CD1c-positive myeloid dendritic cell (primary cell): ENCODE measurements around the gene IGFBP5.

ENCODE experiments used
- DNase-seq: peaks from one replicate; pipeline ENCODE4 v3.0.0-alpha.2; 2016; ENCODE audit errors: extremely low spot score

Gene IGFBP5

DNA sequence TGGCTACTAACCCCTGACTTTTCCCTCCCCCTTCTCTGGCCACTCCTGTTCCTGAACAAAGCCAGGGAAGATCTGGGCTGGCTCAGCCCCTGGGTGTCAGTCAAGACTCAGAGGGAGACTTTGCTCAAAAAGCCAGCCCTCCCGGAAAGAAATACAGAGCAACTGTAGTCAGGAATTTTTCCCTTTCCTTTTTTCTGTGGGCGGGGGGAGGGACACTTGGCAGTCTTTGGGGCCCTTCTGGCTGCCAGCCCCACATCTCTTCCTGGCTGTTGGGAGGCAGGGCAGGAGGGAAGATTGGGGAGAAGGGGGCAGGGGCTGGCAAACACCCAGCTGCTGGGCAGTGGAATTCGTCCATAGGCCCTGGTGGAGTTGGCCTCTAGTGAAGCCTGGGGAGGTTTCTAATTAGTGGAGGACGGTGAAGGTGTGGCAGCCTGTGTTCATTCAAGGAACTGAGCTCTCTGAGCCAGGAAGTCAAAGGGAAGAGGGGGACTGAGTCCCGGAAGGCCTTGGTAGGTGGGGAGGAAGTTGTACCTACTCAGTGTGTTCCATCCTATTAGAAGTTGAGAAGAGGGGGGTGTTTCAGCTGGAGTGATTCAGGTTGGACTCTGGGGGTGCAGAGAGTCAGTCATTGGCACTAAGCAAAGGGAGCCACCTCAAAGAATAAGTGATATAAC lies 51.2 kb downstream of the IGFBP5 start:
- no peak for DNase-seq

DNA sequence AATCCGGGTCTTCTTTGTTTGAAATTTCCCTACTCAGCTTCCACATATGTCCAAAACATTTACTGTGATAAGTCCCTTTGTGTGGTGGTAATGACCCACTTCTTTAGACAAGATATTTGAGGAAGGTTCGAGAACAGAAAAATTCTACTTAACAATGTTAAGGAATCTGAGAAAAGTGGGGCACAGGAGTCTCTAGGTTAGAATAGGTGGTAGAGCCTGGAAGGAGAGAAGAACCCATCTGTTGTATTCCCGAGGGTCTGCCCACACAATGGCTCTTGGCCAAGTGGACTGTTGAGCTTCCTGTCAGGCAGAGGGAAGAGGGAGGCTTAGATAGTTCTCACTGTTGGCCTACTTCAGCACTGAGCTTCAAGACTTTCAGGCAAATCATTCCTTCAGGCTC lies 57.9 kb downstream of the IGFBP5 start:
- no peak for DNase-seq

DNA sequence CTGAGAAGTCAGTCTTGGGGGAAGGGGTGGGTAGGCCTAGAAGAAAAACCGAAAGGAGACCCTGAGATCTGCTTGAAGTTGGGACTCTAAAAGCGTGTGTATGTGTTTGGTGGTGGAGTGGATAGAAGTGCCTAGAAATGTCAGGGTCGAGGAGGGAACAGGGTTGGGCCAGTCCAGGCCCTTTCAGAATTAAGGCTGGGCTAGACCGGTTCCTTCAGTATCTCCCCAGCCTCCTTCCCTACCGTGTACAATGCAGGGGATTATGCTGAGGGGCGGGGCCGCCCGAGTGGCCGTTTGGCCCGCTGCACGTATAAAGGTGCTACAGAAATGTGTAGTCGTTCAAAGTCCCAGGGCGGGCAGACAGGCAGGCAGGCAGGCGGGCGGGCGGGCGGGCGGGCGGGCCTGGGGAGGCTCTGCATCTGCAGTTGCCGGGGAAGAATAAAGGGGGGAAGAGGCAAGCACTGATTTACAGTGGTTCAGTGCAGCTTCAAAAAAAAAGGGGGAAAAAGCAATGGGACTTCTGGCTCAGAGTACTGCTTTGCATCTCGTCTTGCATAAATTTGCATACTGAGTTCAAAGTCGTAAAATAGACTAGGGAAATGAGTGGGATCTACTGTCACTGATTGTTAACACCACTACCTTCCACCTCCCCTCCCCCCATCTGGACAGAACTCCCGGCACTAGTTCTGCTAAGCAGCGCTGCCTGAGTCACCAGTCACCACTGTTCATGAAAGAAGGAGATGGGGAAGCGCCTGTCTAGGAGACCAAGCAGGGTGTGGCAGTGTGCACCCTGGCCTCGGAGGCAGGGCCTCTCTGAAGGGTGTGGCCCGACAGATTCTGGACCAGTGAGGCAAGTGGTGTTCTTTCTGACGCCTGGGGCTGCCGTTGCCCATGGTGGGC lies 58.5 kb downstream of the IGFBP5 start:
- peak; percentile 69 for DNase-seq

DNA sequence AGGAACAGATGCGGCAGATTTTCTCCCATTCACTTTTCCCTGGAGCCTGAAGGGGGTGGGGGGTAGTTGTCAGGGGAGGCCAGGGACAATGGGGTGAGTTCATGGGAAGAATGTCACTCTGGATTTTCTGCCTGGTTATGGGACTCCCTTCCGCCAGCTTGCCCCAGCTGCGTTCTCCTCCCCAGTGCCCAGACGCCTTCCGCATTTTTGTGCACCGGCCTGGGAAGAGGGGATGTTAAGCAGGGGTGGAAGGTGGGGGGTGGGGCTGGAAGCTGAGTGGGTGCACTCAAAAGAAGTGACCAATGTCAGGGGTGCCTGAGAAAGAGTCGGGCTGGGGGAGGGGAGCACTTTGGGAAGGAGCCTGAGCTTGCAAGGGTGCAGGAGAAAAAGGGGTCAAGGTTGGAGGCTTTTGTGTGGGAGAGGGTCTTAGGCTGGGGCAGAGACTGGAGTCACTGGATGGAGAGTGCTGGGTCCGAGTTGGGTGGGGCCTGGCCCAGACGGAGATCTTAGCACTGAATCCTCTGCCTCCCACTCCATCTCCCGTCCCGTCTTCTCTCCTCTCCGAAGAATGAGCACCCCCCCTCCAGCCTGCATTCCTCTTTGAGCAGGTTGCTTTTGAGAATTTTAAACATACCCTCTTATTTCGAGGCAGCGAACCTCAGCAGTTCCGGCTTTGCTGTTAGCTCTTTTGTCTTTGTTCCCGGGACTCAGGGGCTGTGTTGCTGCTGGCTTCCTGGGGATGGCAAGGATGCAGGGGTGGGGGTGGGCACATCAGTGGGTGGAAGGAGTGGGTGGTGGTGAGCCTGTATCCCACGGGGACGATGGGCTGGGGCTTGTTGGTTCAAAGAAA lies 59.4 kb downstream of the IGFBP5 start:
- no peak for DNase-seq

DNA sequence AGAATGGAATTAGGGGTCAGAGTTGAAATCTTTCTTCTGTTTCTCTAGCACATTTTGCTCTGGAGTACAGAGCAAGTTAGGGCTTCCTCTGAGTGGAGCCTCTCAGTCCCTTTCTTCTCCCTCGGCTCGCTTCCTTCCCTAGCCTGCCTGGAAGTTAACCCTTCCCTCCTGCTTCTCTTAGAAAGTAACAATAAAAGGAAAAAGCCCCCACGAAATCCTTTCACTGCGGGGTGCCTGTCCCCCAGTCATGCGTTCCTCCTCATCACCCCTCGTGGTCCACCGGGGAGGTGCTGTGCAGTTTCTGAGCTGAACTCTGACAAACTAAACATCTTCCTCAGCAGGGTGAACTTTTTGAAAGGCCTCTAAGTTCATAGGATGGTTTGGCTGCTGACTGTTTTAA lies 60.2 kb downstream of the IGFBP5 start:
- DNase-seq = no peak

DNA sequence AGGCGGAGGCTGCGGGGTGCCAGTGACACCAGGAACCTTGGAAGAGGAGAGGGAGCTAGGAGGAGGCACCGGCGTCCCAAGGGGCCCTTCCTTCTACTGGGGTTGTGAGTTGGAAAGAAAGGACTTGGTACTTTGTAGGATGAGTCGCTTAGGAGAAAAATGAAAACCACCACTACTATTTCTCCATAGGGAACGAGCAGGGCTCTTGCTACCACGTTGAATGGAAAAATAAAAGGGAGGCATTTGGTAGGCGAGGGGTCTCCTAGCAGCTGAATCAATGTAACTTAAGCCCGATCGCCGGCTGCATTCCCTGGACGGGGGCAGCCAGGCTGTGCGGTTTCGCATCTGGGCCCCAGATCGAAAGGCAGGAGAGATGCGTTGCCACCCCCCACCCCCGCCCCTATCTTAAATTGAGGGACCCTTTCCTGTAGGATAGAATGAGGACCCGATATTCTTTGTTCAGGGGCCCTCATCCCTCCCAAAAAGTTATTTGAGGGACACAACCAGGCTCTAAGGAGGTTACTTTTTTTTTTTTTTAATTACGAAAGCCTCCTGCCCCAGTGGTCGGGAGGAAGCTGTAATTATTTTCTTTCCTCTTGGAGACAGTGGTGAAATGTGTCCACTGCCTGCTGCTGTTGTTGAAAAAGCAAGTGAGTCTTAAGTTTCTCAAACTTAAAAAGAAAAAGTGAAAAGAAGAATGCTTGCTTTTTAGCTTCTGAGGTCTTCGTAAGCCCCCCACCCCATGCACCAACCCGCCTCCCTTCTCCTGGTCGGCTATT lies 60.8 kb downstream of the IGFBP5 start:
- DNase-seq = no peak

DNA sequence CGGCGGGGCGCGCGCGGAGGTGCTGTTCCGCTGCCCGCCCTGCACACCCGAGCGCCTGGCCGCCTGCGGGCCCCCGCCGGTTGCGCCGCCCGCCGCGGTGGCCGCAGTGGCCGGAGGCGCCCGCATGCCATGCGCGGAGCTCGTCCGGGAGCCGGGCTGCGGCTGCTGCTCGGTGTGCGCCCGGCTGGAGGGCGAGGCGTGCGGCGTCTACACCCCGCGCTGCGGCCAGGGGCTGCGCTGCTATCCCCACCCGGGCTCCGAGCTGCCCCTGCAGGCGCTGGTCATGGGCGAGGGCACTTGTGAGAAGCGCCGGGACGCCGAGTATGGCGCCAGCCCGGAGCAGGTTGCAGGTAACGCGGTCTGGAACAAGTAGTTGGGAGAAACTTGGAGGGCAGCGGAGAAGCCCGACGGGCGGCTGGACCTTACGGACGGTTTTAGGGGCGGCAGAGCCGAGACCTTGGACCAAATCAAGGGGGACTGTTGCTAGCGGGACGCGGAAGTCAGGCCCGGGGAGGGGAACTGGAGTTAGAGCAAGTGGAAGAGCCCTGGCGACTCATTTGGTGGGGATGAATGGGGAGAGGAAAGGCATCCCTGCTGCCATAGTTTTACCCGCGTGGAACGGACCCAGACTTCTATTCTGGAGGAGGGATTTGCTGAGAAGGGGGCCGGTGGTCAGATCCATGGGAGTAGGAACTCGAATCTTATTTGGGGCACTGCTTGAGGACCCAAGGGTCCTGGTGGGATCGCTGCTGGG lies 61.6 kb downstream of the IGFBP5 start:
- DNase-seq = no peak

DNA sequence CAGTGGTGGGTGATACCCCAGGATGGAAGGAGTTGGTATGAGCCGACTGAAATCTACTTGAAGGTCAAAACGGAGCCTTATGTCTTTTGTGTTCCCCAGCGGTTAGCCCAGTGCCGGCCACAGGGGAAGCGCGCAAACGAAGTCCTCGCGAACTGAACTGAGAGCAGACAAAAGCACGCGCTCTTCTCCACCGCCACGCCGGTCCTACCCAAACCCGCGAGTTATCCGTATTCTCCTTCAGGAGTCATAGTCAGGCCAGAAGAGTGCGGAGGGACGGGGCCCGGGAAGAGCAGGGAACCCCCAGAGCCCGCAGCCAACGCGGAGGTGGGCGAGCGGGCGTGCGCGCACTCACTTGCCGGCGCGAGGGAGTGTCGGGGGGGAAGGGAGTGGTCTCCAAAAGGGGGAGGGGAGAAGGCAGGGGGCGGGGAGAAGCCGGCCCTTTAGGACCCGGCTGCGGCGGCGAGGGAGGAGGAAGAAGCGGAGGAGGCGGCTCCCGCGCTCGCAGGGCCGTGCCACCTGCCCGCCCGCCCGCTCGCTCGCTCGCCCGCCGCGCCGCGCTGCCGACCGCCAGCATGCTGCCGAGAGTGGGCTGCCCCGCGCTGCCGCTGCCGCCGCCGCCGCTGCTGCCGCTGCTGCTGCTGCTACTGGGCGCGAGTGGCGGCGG lies 62.3 kb downstream of the IGFBP5 start, which contains the start of gene IGFBP2:
Gene IGFBP2 (plus strand): TSS at position 469 of the 664 bp plus-strand sequence. CDS start 104 bp downstream, at position 573.
- peak; percentile 16 for DNase-seq

DNA sequence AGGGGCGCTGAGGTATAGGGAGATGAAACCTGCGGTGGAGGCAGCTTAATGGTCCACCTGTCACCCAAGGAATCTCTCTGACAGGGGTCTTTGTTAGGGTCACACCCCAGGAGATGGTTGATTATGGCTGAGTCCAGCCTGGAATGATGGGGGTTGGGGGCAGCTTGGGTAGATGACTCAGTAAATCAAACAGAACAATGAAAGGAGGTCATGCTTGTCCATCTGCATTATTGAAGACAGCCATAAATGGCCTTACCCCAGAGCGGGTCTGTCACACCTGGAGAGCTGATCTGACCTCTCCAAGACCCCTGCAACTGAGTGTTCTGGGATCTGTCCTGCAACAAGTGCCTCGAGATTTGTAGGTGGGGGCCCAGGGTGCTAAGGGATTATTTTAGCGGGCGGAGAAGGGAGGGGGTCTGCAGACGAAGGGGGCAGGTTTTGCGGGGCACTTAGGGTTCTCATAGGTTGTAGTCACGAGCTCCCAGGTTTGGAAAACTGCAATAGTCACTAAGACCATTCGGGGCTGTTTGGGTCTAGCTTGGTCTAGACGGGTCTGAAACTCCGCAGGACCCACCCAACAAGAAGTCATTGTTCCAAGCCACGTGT lies 62.9 kb downstream of the IGFBP5 start:
- no peak for DNase-seq

DNA sequence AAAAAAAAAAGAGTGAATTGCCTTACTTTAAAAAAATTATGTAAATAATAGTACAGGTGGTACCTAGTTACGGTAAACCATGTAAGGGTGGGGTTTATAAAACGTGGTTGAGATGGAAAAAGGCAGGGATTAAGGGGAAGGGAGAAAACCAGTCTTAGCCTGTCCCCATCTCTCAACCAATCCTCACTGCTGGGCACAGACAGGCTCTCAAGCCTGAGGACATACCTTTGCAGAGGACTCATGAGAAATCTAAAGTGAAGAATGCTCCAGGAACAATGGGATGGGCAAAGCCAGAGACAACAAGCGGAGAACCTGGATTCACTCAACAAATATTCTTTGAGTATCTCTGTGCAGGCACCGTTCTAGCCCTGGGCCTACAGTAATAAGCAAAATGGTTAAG lies 65.6 kb downstream of the IGFBP5 start:
- no peak for DNase-seq

DNA sequence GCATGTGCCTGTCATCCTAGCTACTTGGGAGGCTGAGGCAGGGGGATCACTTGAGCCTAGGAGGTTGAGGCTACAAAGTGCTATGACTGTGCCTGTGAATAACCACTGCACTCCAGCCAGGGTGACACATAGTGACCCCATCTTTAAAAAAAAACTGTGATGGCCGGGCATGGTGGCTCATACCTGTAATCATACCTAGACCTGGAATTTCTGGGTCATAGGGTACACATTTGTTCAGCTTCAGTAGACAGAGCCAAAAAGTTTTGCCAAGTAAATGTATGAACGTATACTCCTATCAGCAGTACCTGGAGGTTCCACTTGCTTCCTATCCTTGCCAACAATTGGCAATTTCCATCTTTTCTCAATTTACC lies 68.5 kb downstream of the IGFBP5 start:
- DNase-seq = no peak

DNA sequence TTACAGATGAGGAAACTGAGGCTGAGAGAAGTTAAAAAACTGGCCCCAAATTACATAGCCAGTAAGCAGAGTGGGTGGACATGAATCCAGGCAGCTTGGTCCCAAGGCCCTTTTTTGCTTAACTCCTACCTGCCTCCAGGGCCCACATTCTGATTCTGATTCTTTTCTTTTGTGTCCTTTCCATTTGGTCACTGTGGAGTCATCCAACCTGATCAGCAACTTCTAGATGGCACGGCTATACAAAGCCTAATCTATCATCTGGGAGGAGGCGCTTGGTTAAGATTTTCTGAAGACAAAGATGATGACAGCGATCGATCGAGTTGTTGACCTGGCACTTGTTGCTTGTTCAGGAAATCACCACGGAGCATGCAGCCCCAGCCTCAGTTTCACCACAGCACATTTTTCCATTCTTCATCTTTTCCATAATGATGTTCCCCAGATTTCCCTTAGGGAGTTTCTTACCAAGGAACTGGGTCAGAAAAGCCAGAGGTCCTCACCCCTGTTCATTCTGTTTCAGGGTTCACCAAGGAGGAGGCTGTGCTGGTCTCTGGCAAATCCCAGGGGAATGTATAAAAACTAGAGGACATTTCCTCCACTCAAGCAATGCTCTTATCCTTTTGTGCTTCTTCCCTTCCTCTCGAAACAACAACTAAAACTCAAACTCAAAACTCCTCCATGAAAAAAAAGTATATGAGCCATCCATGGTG lies 69.0 kb downstream of the IGFBP5 start:
- no peak for DNase-seq

DNA sequence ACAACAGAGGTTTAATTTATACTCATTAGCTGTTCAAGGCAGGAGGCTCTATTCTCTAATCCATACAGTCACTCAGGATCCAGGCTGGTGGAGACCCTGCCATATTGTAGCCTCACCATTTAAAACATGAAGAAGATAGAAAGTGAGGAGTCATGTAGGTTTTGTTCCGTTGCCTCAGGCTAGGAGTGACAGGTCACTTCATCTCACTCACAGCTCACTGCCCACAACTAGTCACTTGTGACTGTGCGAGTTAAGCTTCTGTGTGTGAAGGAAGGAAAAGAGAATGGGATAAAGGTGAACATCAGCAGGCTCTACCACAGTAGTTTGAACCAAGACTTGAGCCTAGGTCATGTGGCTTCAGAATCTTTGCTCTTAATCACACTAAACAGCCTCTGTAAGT lies 71.1 kb downstream of the IGFBP5 start:
- no peak for DNase-seq

DNA sequence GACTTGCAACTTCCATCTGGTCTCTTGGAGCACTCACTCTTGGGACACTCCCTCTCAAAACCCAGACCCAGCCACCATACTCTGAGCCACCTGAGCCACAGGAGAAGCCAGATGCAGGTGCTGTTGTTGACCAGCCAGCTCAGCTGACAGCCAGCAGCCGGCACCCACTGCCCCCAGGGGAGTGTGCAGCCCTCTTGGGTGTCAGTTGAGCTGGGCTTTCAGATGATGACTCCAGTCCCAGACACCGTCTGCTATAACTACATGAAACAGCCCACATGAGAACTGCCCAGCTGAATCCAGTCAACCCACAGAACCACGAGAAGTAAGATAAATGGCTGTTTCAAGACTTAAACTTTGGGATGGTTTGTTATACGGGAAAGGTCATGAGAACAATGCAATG lies 72.8 kb downstream of the IGFBP5 start:
- DNase-seq = no peak
